ENCODE results near the gene VTI1A. TPM values are rescaled to one million over a fixed set of nuclear protein-coding genes. Genes with fewer than 3 reads are reported as not detected.

VTI1A gene
- polyA plus RNA-seq, 1 experiment = 20.4 TPM

DNA sequence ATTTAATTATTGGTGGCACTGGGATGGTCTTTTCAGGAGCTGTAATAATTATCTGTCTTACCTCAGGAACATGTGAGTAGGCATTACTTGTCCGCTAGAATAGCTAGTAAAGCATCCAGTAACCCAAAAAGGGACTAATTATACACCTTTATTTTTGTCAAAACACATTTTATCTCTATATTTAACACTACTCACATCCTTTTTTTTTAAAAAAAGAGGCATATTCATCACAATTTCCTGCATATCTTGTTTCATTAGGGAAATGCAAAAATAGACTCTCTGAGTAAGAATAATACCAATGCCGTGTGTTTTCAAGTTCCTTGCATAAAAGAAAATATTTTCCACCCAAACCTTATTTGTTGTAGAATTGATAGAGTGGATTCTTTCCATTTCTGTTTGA, 99.5 kb downstream of the VTI1A start:
- H3K27me3 ChIP-seq (ENCODE audit: control insufficient read depth, insufficient read depth, low read length) = no peaks in the 10 kb centered on the region
- H3K9me3 ChIP-seq (ENCODE audit: control insufficient read depth, insufficient read depth, low read length) = no peaks in the 10 kb centered on the region
- no peak overlapping the region for H3K4me3 ChIP-seq (ENCODE audit: low read depth, low read length)
- no peak overlapping the region for H3K27ac ChIP-seq (ENCODE audit: low read depth, low read length)
- ChIA-PET CTCF (no interaction called here), POLR2A (no interaction called here)
- TF ChIP-seq, protein P1, sequence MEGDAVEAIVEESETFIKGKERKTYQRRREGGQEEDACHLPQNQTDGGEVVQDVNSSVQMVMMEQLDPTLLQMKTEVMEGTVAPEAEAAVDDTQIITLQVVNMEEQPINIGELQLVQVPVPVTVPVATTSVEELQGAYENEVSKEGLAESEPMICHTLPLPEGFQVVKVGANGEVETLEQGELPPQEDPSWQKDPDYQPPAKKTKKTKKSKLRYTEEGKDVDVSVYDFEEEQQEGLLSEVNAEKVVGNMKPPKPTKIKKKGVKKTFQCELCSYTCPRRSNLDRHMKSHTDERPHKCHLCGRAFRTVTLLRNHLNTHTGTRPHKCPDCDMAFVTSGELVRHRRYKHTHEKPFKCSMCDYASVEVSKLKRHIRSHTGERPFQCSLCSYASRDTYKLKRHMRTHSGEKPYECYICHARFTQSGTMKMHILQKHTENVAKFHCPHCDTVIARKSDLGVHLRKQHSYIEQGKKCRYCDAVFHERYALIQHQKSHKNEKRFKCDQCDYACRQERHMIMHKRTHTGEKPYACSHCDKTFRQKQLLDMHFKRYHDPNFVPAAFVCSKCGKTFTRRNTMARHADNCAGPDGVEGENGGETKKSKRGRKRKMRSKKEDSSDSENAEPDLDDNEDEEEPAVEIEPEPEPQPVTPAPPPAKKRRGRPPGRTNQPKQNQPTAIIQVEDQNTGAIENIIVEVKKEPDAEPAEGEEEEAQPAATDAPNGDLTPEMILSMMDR (IDR thresholded peaks at IDR 0.05; ENCODE audit: low read depth, low read length) = no peak
- no peak for DNase-seq (ENCODE audit: low read depth, low spot score)

DNA sequence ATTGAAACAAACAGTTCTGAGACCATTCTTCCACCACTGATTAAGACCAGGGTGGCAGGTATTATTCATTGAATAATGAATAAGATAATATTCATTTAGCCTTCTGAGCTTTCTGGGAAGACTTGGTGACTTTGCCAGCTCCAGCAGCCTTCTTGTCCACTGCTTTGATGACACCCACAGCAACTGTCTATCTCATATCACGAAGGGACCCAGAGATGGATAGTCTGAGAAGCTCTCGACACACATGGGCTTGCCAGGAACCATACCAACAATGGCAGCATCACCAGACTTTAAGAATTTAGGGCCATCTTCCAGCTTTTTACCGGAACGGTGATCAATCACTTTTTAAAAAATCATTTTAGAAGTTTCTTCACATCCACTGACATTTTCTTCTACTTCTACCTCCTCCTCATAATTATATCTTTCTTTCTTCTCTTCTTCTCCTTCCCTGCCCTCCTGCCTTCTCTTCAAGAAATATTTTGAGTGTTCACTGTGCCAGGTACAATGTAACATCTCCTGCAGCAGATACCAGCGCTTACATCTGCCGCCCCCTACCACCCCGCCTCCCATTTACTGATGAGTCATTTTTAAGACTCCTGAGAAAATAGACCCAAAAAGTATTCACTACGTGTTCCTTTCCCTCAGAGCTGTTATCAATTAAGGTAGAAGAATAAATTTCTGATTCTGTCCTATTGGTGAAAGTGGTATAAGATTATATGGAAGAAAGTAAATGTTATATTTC, 101.7 kb downstream of the VTI1A start:
- Histone ChIP-seq H3K4me3 (ENCODE audit: low read depth, low read length) (no peak overlapping the region), H3K9me3 (ENCODE audit: control insufficient read depth, insufficient read depth, low read length) (no peaks in the 10 kb centered on the region), H3K27me3 (ENCODE audit: control insufficient read depth, insufficient read depth, low read length) (no peaks in the 10 kb centered on the region), H3K27ac (ENCODE audit: low read depth, low read length) (no peak overlapping the region)
- POLR2A ChIA-PET = no interaction called here
- no peak for DNase-seq (ENCODE audit: low read depth, low spot score)
- CTCF ChIA-PET = no interaction called here
- TF ChIP-seq, protein P1 (IDR thresholded peaks at IDR 0.05; ENCODE audit: low read depth, low read length) = no peak

DNA sequence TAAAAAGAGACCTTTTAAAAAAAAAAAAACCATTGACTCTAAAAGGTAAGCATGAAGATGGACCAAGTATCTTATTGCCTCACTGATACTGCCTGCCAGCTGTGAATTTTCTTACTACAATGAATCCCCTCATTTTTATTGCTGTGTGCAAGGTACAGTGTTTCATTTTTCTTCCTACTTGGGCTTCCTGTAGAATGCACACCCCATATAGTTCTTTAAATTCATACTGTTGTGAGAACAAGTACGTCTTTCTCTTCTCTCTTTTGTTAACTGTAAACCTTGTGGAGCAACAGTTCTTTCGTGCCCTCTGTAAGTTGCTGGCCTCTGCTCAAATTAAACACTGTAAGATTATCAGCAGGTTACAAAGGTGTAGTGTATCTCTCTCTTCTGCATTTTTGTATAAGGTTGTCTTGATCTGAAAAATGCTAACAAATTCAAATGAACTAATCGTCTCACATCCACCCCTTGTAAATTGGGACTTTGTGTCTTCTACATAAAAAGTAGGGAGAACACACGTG, 105.6 kb downstream of the VTI1A start:
- no peak overlapping the region for H3K4me3 ChIP-seq (ENCODE audit: low read depth, low read length)
- no peak overlapping the region for H3K27ac ChIP-seq (ENCODE audit: low read depth, low read length)
- TF ChIP-seq, protein P1 (IDR thresholded peaks at IDR 0.05; ENCODE audit: low read depth, low read length) = no peak
- DNase-seq (ENCODE audit: low read depth, low spot score) = no peak
- CTCF ChIA-PET = no interaction called here
- H3K27me3 ChIP-seq (ENCODE audit: control insufficient read depth, insufficient read depth, low read length) = no peaks in the 10 kb centered on the region
- POLR2A ChIA-PET = no interaction called here
- no peaks in the 10 kb centered on the region for H3K9me3 ChIP-seq (ENCODE audit: control insufficient read depth, insufficient read depth, low read length)

DNA sequence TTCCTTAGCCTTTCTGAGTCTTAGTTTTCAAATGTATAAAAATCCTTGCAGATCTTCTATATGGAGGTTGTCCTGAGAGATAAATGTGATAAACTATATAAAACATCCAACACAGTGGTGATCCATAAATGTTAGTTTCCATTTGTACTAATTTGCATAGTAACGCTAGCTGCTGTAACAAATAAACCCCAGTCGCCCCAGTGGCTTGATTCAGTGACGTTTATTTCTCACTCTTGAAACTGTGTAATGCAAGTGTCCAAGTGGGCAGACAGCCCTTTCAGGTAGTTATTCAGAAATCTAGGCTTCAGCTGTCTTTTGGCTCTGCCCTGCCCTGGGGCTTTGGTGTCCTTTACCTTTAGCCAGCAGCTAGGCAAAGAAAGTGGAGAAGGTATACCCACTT, 106.3 kb downstream of the VTI1A start:
- Histone ChIP-seq H3K27ac (ENCODE audit: low read depth, low read length) (no peak overlapping the region), H3K27me3 (ENCODE audit: control insufficient read depth, insufficient read depth, low read length) (no peaks in the 10 kb centered on the region), H3K4me3 (ENCODE audit: low read depth, low read length) (no peak overlapping the region), H3K9me3 (ENCODE audit: control insufficient read depth, insufficient read depth, low read length) (no peaks in the 10 kb centered on the region)
- TF ChIP-seq, protein P1 (IDR thresholded peaks at IDR 0.05; ENCODE audit: low read depth, low read length) = no peak
- CTCF ChIA-PET = no interaction called here
- POLR2A ChIA-PET = no interaction called here
- DNase-seq (ENCODE audit: low read depth, low spot score) = no peak

DNA sequence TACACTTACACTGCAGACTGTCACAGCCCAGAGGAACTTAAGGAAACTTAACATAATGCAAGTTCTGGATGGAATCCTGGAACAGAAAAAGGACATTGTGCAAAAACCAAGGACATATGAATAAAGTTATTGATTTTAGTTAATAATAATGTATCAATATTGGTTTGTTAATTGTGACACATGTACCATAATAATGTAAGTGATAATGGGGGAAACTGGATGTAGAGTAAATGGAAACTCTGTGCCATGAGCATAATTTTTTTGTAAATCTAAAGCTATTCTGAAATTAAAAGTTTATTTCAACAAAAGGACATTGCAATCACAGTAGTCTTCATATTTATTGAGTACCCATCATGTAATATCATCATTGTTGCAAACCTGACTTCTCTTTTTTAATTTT, 107.2 kb downstream of the VTI1A start:
- Histone ChIP-seq H3K9me3 (ENCODE audit: control insufficient read depth, insufficient read depth, low read length) (no peaks in the 10 kb centered on the region), H3K27me3 (ENCODE audit: control insufficient read depth, insufficient read depth, low read length) (no peaks in the 10 kb centered on the region), H3K4me3 (ENCODE audit: low read depth, low read length) (no peak overlapping the region), H3K27ac (ENCODE audit: low read depth, low read length) (no peak overlapping the region)
- ChIA-PET CTCF (no interaction called here), POLR2A (no interaction called here)
- TF ChIP-seq, protein P1 (IDR thresholded peaks at IDR 0.05; ENCODE audit: low read depth, low read length) = no peak
- no peak for DNase-seq (ENCODE audit: low read depth, low spot score)
